Measurements from ENCODE around the gene KRT31. TPM values are rescaled to one million over a fixed set of nuclear protein-coding genes. Genes with fewer than 3 reads are reported as not detected.
"Not testable (repeated sequence)": the region's sequence is repeated elsewhere in the genome, so short reads cannot be mapped to it uniquely, and the experiment has no call there.

The KRT31 gene
- total RNA-seq, 5 donors from 2014 or later (not counting 1 experiment from before 2014, with no cell fraction given): not detected

- POLR2A ChIA-PET; DNase-seq; CTCF ChIA-PET; H3K9me3 ChIP-seq; H3K27ac ChIP-seq (ENCODE audit: low read length); H3K36me3 Mint-ChIP-seq; H3K27ac Mint-ChIP-seq; H3K36me3 ChIP-seq (ENCODE audit: control insufficient read depth in 2 of 2, extremely low read depth in 1 of 2, insufficient read depth in 1 of 2, low read length in 1 of 2); H3K27me3 Mint-ChIP-seq; H3K4me1 ChIP-seq (ENCODE audit: control insufficient read depth in 1 of 2, extremely low read depth in 1 of 2, insufficient read depth in 2 of 2, low read length in 2 of 2); H3K27me3 ChIP-seq (replicated peaks in 1 of 2; ENCODE audit: control insufficient read depth in 2 of 2, extremely low read depth in 1 of 2, insufficient read depth in 2 of 2, low read length in 1 of 2); H3K4me3 Mint-ChIP-seq; ATAC-seq (replicated peaks in 1 of 4); H3K4me3 ChIP-seq (ENCODE audit: control insufficient read depth in 1 of 2, extremely low read depth in 1 of 2, low read length in 1 of 2): not testable (repeated sequence)
- Mint-ChIP-seq H3K4me1 (peaks cover 16 to 32% (median 20%) of the 10 kb centered on the region in 3 donors), H3K9me3 (peaks cover 4 to 11% (median 5%) of the 10 kb centered on the region in 3 donors)
- WGBS (ENCODE audit: insufficient coverage): 82% methylated on average over 4 of the region's 13 CpGs
Measured at GRCh38 chr17:41381943-41382342, 15.5 kb downstream of the KRT31 start, which contains the start of gene KRT34. Gene KRT34 (minus strand): TSS chr17:41382306. CDS start chr17:41382246, 60 bp downstream.

GRCh38 chr17:41380091-41380490, 17.3 kb downstream of the KRT31 start:
- H3K27ac Mint-ChIP-seq; H3K4me3 ChIP-seq (ENCODE audit: control insufficient read depth in 1 of 2, extremely low read depth in 1 of 2, low read length in 1 of 2); H3K36me3 Mint-ChIP-seq; H3K4me3 Mint-ChIP-seq; POLR2A ChIA-PET; H3K27ac ChIP-seq (ENCODE audit: low read length); ATAC-seq (replicated peaks in 1 of 4); H3K9me3 Mint-ChIP-seq; H3K36me3 ChIP-seq (ENCODE audit: control insufficient read depth in 2 of 2, extremely low read depth in 1 of 2, insufficient read depth in 1 of 2, low read length in 1 of 2); H3K27me3 ChIP-seq (replicated peaks in 1 of 2; ENCODE audit: control insufficient read depth in 2 of 2, extremely low read depth in 1 of 2, insufficient read depth in 2 of 2, low read length in 1 of 2); H3K27me3 Mint-ChIP-seq; H3K9me3 ChIP-seq; DNase-seq; CTCF ChIA-PET; H3K4me1 ChIP-seq (ENCODE audit: control insufficient read depth in 1 of 2, extremely low read depth in 1 of 2, insufficient read depth in 2 of 2, low read length in 2 of 2): not testable (repeated sequence)
- H3K4me1 Mint-ChIP-seq: peaks cover 16 to 36% (median 22%) of the 10 kb centered on the region in 3 donors
- 95% methylated on average over 6 of the region's 7 CpGs for WGBS (ENCODE audit: insufficient coverage)

- no peak overlapping the region for H3K27ac ChIP-seq (ENCODE audit: low read length)
- CTCF ChIA-PET: no interaction called here
- H3K36me3 ChIP-seq (ENCODE audit: control insufficient read depth in 2 of 2, extremely low read depth in 1 of 2, insufficient read depth in 1 of 2, low read length in 1 of 2): no peaks in the 10 kb centered on the region
- no peaks in the 10 kb centered on the region for H3K9me3 ChIP-seq
- 40% methylated on average over 1 of the region's 2 CpGs for WGBS (ENCODE audit: insufficient coverage)
- Mint-ChIP-seq H3K36me3 (no peaks in the 10 kb centered on the region), H3K9me3 (peaks cover 3 to 11% (median 9%) of the 10 kb centered on the region in 3 donors), H3K4me3 (no peak overlapping the region), H3K27ac (no peak overlapping the region), H3K27me3 (peaks cover 0 to 9% of the 10 kb centered on the region in 2 donors), H3K4me1 (peaks cover 16 to 36% (median 22%) of the 10 kb centered on the region in 3 donors)
- ATAC-seq (replicated peaks in 1 of 4) (no peak), DNase-seq (no peak)
- H3K27me3 ChIP-seq (replicated peaks in 1 of 2; ENCODE audit: control insufficient read depth in 2 of 2, extremely low read depth in 1 of 2, insufficient read depth in 2 of 2, low read length in 1 of 2): no peaks in the 10 kb centered on the region
- H3K4me1 ChIP-seq (ENCODE audit: control insufficient read depth in 1 of 2, extremely low read depth in 1 of 2, insufficient read depth in 2 of 2, low read length in 2 of 2): peaks cover 2 to 6% of the 10 kb centered on the region in 2 experiments
- no peak overlapping the region for H3K4me3 ChIP-seq (ENCODE audit: control insufficient read depth in 1 of 2, extremely low read depth in 1 of 2, low read length in 1 of 2)
- POLR2A ChIA-PET: interaction anchor here in 1 of 2 donors (0.6 kb wide), 1 partner anchor 685 kb away, joined by 3 read pairs; no protein-coding TSS in a partner anchor
Measured at GRCh38 chr17:41377546-41377945, 19.9 kb downstream of the KRT31 start.

- H3K4me3 ChIP-seq (ENCODE audit: control insufficient read depth in 1 of 2, extremely low read depth in 1 of 2, low read length in 1 of 2): no peak within 1 kb of the TSS
- POLR2A ChIA-PET: no interaction called here
- 100% methylated on average over 1 of the region's 1 CpG for WGBS (ENCODE audit: insufficient coverage)
- no peaks in the 10 kb centered on the region for H3K36me3 Mint-ChIP-seq
- DNase-seq (no peak), ATAC-seq (replicated peaks in 1 of 4) (no peak)
- H3K27ac Mint-ChIP-seq: no peak within 1 kb of the TSS
- peaks cover 2 to 15% (median 11%) of the 10 kb centered on the region in 3 donors for H3K4me1 Mint-ChIP-seq
- H3K4me1 ChIP-seq (ENCODE audit: control insufficient read depth in 1 of 2, extremely low read depth in 1 of 2, insufficient read depth in 2 of 2, low read length in 2 of 2): no peaks in the 10 kb centered on the region
- H3K27ac ChIP-seq (ENCODE audit: low read length): no peak within 1 kb of the TSS
- H3K27me3 Mint-ChIP-seq: peaks cover 0 to 5% of the 10 kb centered on the region in 2 donors
- no peaks in the 10 kb centered on the region for H3K9me3 ChIP-seq
- H3K27me3 ChIP-seq (replicated peaks in 1 of 2; ENCODE audit: control insufficient read depth in 2 of 2, extremely low read depth in 1 of 2, insufficient read depth in 2 of 2, low read length in 1 of 2): peaks cover 0 to 2% of the 10 kb centered on the region in 2 experiments
- H3K4me3 Mint-ChIP-seq: no peak within 1 kb of the TSS
- no peaks in the 10 kb centered on the region for H3K36me3 ChIP-seq (ENCODE audit: control insufficient read depth in 2 of 2, extremely low read depth in 1 of 2, insufficient read depth in 1 of 2, low read length in 1 of 2)
- CTCF ChIA-PET: no interaction called here
- H3K9me3 Mint-ChIP-seq: peaks cover 3 to 7% (median 5%) of the 10 kb centered on the region in 3 donors
Measured at GRCh38 chr17:41369713-41370112, 27.7 kb downstream of the KRT31 start, which contains the start of gene KRT33B. Gene KRT33B (minus strand): TSS chr17:41369813. CDS start chr17:41369750, 63 bp downstream.

GRCh38 chr17:41369023-41369422, 28.4 kb downstream of the KRT31 start:
- no peaks in the 10 kb centered on the region for H3K36me3 ChIP-seq (ENCODE audit: control insufficient read depth in 2 of 2, extremely low read depth in 1 of 2, insufficient read depth in 1 of 2, low read length in 1 of 2)
- ChIA-PET POLR2A (no interaction called here), CTCF (no interaction called here)
- Mint-ChIP-seq H3K9me3 (peaks cover 0 to under 1% (median 0%) of the 10 kb centered on the region in 3 donors), H3K36me3 (no peaks in the 10 kb centered on the region), H3K27ac (no peak overlapping the region), H3K4me1 (peaks cover 7 to 21% (median 11%) of the 10 kb centered on the region in 3 donors), H3K4me3 (no peak overlapping the region), H3K27me3 (no peaks in the 10 kb centered on the region)
- no peaks in the 10 kb centered on the region for H3K9me3 ChIP-seq
- no peak overlapping the region for H3K4me3 ChIP-seq (ENCODE audit: control insufficient read depth in 1 of 2, extremely low read depth in 1 of 2, low read length in 1 of 2)
- ATAC-seq (replicated peaks in 1 of 4) (no peak), DNase-seq (no peak)
- H3K27ac ChIP-seq (ENCODE audit: low read length): no peak overlapping the region
- H3K27me3 ChIP-seq (replicated peaks in 1 of 2; ENCODE audit: control insufficient read depth in 2 of 2, extremely low read depth in 1 of 2, insufficient read depth in 2 of 2, low read length in 1 of 2): peaks cover 0 to 2% of the 10 kb centered on the region in 2 experiments
- WGBS (ENCODE audit: insufficient coverage): 83% methylated on average over 1 of the region's 2 CpGs
- H3K4me1 ChIP-seq (ENCODE audit: control insufficient read depth in 1 of 2, extremely low read depth in 1 of 2, insufficient read depth in 2 of 2, low read length in 2 of 2): no peaks in the 10 kb centered on the region

GRCh38 chr17:41367426-41368075, 29.9 kb downstream of the KRT31 start:
- H3K4me1 ChIP-seq (ENCODE audit: control insufficient read depth in 1 of 2, extremely low read depth in 1 of 2, insufficient read depth in 2 of 2, low read length in 2 of 2): no peaks in the 10 kb centered on the region
- H3K9me3 ChIP-seq: no peaks in the 10 kb centered on the region
- H3K36me3 ChIP-seq (ENCODE audit: control insufficient read depth in 2 of 2, extremely low read depth in 1 of 2, insufficient read depth in 1 of 2, low read length in 1 of 2): no peaks in the 10 kb centered on the region
- no peak overlapping the region for H3K4me3 ChIP-seq (ENCODE audit: control insufficient read depth in 1 of 2, extremely low read depth in 1 of 2, low read length in 1 of 2)
- H3K9me3 Mint-ChIP-seq: no peaks in the 10 kb centered on the region
- no peak overlapping the region for H3K27ac Mint-ChIP-seq
- ATAC-seq (replicated peaks in 1 of 4) (no peak), DNase-seq (no peak)
- H3K27me3 Mint-ChIP-seq: no peaks in the 10 kb centered on the region
- H3K4me1 Mint-ChIP-seq: peaks cover 7 to 23% (median 11%) of the 10 kb centered on the region in 3 donors
- no peak overlapping the region for H3K27ac ChIP-seq (ENCODE audit: low read length)
- CTCF ChIA-PET: no interaction called here
- 100% methylated on average over 3 of the region's 10 CpGs for whole genome bisulfite sequencing (ENCODE audit: insufficient coverage)
- H3K4me3 Mint-ChIP-seq: no peak overlapping the region
- peaks cover 0 to 2% of the 10 kb centered on the region in 2 experiments for H3K27me3 ChIP-seq (replicated peaks in 1 of 2; ENCODE audit: control insufficient read depth in 2 of 2, extremely low read depth in 1 of 2, insufficient read depth in 2 of 2, low read length in 1 of 2)
- no peaks in the 10 kb centered on the region for H3K36me3 Mint-ChIP-seq
- POLR2A ChIA-PET: interaction anchor here in 1 of 2 donors (0.5 kb wide), 1 partner anchor 921 kb away, joined by 3 read pairs; no protein-coding TSS in a partner anchor

Data from T-cell (primary cell).